Spleen (tissue), 7 donors: ENCODE measurements around the gene LRFN5.

Experiments
- POLR2A ChIP-seq, 3 donors: fragments of 450-650 bp; IDR thresholded peaks; one replicate each; pipeline ENCODE4 v1.5.1; 2017; ENCODE audit warnings: antibody characterized with exemption in 3 of 3, mild to moderate bottlenecking in 1 of 3
- POLR2AphosphoS5 ChIP-seq, 3 donors: sonication (generic); formaldehyde crosslinking; IDR thresholded peaks; one replicate each; pipeline ENCODE4 v1.5.1; 2017; ENCODE audit warnings: antibody characterized with exemption in 3 of 3
- TF ChIP-seq, protein P1 (sequence below), 11 experiments: fragments of 200-600 bp in 7 of 11; fragments of 450-650 bp in 4 of 11; sonication (generic) in 4 of 11; IDR thresholded peaks in 8 of 11; conservative IDR thresholded peaks in 3 of 11; 1 replicate in 7 of 11; 2 replicates in 4 of 11; pipeline versions ENCODE4 v1.4.0 to v1.8.0; 2016 to 2021; ENCODE audit warnings: antibody characterized with exemption in 11 of 11, inconsistent platforms in 4 of 11, mild to moderate bottlenecking in 1 of 11
- donor health status: DM: no; HTN: no; CAD: no; lungs with moderate emphysema.
- donor health status: DM: no; HTN: no; CAD: no.
- donor health status: DM: no; HTN: no; CAD: no.

DNA sequence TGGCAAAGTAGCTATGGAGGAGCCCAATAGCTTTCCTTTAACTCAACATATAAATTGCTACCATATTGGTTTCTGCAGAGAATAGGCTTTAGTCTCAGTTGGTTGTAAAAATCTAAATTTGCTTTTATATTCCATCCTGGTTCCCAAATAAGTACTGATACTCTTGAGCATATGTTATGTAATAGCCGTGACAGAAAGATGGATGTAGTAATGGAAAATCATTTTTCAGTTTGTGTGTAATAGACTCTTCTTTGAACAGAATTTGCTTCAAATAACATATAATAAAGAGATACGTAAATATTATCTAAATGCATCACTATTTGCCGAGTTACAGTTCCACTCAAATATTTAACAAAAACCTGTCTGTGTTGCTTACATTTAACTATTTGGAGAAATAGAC lies 271.6 kb downstream of the LRFN5 start:
- TF ChIP-seq POLR2A (IDR thresholded peaks at IDR 0.05): no peak
- TF ChIP-seq, protein P1, sequence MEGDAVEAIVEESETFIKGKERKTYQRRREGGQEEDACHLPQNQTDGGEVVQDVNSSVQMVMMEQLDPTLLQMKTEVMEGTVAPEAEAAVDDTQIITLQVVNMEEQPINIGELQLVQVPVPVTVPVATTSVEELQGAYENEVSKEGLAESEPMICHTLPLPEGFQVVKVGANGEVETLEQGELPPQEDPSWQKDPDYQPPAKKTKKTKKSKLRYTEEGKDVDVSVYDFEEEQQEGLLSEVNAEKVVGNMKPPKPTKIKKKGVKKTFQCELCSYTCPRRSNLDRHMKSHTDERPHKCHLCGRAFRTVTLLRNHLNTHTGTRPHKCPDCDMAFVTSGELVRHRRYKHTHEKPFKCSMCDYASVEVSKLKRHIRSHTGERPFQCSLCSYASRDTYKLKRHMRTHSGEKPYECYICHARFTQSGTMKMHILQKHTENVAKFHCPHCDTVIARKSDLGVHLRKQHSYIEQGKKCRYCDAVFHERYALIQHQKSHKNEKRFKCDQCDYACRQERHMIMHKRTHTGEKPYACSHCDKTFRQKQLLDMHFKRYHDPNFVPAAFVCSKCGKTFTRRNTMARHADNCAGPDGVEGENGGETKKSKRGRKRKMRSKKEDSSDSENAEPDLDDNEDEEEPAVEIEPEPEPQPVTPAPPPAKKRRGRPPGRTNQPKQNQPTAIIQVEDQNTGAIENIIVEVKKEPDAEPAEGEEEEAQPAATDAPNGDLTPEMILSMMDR (IDR thresholded peaks at IDR 0.05 in 8 of 11, conservative IDR thresholded peaks at IDR 0.05 in 3 of 11): no peak
- TF ChIP-seq POLR2AphosphoS5 (IDR thresholded peaks at IDR 0.05): no peak
